ENCODE measurements around the gene ALG14. TPM values are rescaled to one million over a fixed set of nuclear protein-coding genes. Genes with fewer than 3 reads are reported as not detected.

Gene ALG14
- total and polyA plus RNA-seq, 2 donors (not counting 3 experiments of a cell fraction or from before 2014, with no cell fraction given) = 2.6 to 8.6 TPM

DNA sequence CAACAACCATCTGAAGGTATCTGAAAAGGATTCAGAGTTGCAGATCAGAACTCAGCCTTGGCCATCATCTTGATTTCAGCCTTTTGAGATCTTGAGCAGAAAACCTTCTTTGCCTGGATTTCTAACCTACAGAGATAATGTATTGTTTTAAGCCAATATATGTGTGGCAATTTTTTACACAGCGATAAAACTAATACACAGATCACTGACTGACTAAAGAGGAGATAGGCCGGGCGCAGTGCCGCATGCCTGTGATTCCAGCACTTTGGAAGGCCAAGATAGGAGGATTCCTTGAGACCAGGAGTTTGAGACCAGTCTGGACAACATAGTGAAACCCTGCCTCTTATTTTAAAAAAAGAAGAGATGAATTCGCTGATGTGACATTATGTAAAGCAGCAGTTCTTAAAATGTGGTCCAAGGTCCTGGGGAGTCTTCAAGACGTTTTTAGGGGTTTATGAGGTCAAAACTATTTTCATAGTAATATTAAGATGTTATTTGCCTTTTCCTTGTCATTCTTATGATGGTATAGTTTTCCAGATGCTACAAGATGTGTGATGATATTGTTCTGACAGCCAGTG, 95.7 kb downstream of the ALG14 start:
- Histone ChIP-seq H3K27me3 (ENCODE audit: control insufficient read depth in 2 of 2, insufficient read depth in 2 of 2, low read length in 2 of 2) (no peaks in the 10 kb centered on the region), H2AFZ (ENCODE audit: low read depth, low read length) (no peak overlapping the region), H3K4me1 (ENCODE audit: control insufficient read depth, extremely low read depth, insufficient read depth, low read length) (peaks cover 21% of the 10 kb centered on the region), H3K4me3 (replicated peaks in 1 of 3; ENCODE audit: insufficient read depth in 1 of 3, low read depth in 1 of 3, low read length in 3 of 3) (no peak overlapping the region), H3K9me1 (replicated peaks; ENCODE audit: control insufficient read depth, extremely low read depth, insufficient read depth, low read length) (no peaks in the 10 kb centered on the region), H3K79me2 (ENCODE audit: control insufficient read depth, insufficient read depth, low read length) (no peaks in the 10 kb centered on the region), H4K20me1 (replicated peaks; ENCODE audit: control insufficient read depth, extremely low read depth, insufficient read depth, low read length) (no peaks in the 10 kb centered on the region), H3K27ac (ENCODE audit: insufficient read depth, low read depth, low read length) (no peak overlapping the region), H3K36me3 (ENCODE audit: control insufficient read depth in 2 of 2, extremely low read depth in 1 of 2, insufficient read depth in 2 of 2, low read length in 2 of 2) (no peaks in the 10 kb centered on the region), H3K4me2 (ENCODE audit: insufficient read depth, low read length) (no peak overlapping the region), H3K9ac (replicated peaks; ENCODE audit: extremely low read depth, insufficient read depth, low read length) (no peak overlapping the region), H3K9me3 (replicated peaks; ENCODE audit: control insufficient read depth, insufficient read depth, low read length) (no peaks in the 10 kb centered on the region)
- dilution Hi-C loops (cut with MboI; ENCODE audit: extremely low pct_ligation_motif_present, low sequenced_read_pairs) (no loop called here), intact Hi-C loops (cut with micrococcal nuclease) (no loop called here)
- BruUV-seq (replicated peaks) = no TSS peak
- FAIRE-seq (no peak), DNase-seq (ENCODE audit: low read depth, low spot score) (no peak)
- ChIA-PET CTCF (no interaction called here), POLR2A (no interaction called here)
- TF ChIP-seq EZH2 (IDR thresholded peaks at IDR 0.05; ENCODE audit: borderline replicate concordance, low read depth, low read length, severe bottlenecking) (no peak), FOS (IDR thresholded peaks at IDR 0.05; ENCODE audit: borderline replicate concordance, insufficient read depth, low read length) (no peak), MYC (IDR thresholded peaks at IDR 0.05; ENCODE audit: low read depth, low read length) (no peak), POLR2AphosphoS5 (IDR thresholded peaks at IDR 0.05; ENCODE audit: insufficient read depth, low read depth, low read length) (no peak), JUN (IDR thresholded peaks at IDR 0.05; ENCODE audit: borderline replicate concordance, insufficient read depth, insufficient read length, low read depth) (no peak), POLR2A (IDR thresholded peaks at IDR 0.05; ENCODE audit: low read depth, low read length) (no peak), GATA2 (IDR thresholded peaks at IDR 0.05; ENCODE audit: insufficient read depth, insufficient read length, low read depth, low read length) (no peak)
- TF ChIP-seq, protein P1, sequence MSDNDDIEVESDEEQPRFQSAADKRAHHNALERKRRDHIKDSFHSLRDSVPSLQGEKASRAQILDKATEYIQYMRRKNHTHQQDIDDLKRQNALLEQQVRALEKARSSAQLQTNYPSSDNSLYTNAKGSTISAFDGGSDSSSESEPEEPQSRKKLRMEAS (IDR thresholded peaks at IDR 0.05; ENCODE audit: insufficient read depth, insufficient read length) = no peak
- TF ChIP-seq, protein P2, sequence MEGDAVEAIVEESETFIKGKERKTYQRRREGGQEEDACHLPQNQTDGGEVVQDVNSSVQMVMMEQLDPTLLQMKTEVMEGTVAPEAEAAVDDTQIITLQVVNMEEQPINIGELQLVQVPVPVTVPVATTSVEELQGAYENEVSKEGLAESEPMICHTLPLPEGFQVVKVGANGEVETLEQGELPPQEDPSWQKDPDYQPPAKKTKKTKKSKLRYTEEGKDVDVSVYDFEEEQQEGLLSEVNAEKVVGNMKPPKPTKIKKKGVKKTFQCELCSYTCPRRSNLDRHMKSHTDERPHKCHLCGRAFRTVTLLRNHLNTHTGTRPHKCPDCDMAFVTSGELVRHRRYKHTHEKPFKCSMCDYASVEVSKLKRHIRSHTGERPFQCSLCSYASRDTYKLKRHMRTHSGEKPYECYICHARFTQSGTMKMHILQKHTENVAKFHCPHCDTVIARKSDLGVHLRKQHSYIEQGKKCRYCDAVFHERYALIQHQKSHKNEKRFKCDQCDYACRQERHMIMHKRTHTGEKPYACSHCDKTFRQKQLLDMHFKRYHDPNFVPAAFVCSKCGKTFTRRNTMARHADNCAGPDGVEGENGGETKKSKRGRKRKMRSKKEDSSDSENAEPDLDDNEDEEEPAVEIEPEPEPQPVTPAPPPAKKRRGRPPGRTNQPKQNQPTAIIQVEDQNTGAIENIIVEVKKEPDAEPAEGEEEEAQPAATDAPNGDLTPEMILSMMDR (IDR thresholded peaks at IDR 0.05; ENCODE audit: extremely low read depth in 1 of 2, insufficient read depth in 1 of 2, low read depth in 1 of 2, low read length in 2 of 2) = no peak

Measured in endothelial cell of umbilical vein (primary cell).